GM18505 (cell line): ENCODE data around the gene PCGF1.
"Not testable (repeated sequence)": the region's sequence is repeated elsewhere in the genome, so short reads cannot be mapped to it uniquely, and the experiment has no call there.

Source experiments
- ATAC-seq: cut with Tn5 transposase; IDR thresholded peaks from one replicate; pipeline ENCODE4 v1.9.1; 2021; ENCODE audit not compliant: unreplicated experiment
- POLR2A ChIP-seq: IDR thresholded peaks from 4 replicates; pipeline ENCODE4 v1.6.1; 2011; ENCODE audit warnings: borderline replicate concordance; ENCODE audit not compliant: insufficient read depth, insufficient read length; ENCODE audit errors: extremely low read depth

PCGF1 gene

DNA sequence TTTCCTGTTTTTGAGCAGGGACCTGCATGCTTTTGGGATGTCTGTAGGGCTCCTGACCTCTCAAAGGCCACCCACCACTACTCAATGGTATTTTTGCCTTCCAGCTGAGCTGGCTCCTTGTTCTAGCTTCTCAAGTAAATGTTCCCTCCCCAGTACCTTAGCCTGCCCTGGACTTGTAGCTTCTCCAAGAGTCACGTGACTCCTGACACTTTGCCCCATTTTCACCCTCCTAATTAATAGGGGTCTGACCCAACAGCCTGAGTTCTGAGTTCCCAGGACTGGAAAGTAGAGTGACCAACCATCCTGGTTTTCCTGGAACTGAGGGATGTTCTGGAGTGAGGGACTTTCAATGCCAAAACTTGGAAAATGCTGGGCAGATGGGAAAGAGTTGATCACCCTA lies 12.1 kb downstream of the PCGF1 start:
- no peak for ATAC-seq
- TF ChIP-seq POLR2A: no peak

DNA sequence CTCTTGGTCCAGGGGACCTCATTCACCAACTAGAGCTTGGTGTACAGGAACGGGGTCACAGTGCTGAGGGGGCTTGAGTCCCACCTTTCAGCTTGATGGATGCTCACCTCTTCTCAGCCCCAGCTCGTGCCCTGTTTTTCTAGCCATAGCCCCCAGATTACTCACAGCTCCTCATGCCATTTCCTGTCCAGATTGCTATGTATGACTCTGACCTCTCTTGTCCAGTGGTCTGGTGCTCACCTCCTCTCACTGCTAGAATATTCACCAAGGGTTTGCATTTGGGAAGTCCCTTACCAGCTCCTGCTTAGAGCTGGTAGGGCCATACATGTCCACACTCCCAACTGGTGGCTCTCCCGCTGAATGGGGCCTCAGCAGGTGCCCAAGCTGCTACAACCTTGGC lies 13.9 kb downstream of the PCGF1 start:
- no peak for TF ChIP-seq POLR2A
- ATAC-seq: no peak

DNA sequence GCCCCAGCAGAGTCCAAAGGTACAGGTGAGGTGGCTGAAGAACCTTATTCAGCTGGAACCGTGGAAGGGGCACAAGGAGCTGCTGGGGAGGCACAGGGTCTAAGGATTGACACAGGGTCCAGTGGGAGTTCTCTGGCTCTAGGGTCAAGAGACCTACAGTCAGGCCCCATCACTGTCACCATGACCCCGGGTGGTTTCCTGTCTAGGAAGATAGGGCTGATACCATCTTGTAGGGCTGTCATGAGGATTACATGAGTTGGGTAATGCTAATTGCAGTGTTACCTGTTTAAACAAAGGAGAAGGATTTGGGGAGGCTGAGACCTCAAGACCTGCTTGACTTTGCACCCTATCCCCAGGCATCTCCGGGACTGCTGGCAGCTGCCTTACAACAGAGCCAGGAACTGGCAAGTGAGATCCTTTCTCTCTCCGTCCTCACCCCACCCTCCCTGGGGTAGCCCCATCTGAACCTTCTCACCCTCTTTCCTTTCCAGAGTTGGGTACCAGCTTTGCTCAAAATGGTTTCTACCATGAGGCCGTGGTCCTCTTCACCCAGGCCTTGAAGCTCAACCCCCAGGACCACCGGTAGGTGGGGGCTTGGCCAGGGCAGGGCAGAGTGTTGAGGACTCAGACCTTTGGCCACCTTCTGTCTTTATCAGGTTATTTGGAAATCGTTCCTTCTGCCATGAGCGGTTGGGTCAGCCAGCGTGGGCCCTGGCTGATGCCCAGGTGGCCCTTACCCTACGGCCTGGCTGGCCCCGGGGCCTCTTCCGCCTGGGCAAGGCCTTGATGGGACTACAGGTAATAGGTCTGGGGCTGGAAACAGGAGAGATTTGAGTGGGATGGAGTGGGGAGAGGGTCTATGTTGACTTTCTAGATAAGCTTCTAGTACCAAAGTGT lies 15.6 kb downstream of the PCGF1 start:
- TF ChIP-seq POLR2A: no peak
- ATAC-seq: no peak

DNA sequence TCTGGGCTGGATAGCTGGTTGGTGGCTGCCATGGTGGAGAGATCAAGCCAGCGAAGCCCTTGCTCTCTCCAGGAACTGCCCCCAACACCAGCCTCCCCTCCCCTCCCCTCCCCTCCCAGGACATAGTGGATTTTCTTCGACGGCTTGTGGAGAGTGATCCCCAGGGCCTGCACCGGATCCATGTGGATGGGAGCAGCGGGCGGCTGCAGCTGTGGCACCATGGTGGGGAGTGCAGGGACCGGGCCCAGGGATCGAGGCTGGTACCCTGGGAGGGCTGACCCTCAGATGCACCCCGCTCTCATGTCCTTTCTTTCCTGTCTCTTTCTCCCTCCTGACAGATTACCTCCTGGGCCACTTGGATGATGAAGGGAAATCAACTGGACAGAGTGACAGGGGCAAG lies 17.6 kb downstream of the PCGF1 start:
- no peak for TF ChIP-seq POLR2A
- ATAC-seq: no peak

DNA sequence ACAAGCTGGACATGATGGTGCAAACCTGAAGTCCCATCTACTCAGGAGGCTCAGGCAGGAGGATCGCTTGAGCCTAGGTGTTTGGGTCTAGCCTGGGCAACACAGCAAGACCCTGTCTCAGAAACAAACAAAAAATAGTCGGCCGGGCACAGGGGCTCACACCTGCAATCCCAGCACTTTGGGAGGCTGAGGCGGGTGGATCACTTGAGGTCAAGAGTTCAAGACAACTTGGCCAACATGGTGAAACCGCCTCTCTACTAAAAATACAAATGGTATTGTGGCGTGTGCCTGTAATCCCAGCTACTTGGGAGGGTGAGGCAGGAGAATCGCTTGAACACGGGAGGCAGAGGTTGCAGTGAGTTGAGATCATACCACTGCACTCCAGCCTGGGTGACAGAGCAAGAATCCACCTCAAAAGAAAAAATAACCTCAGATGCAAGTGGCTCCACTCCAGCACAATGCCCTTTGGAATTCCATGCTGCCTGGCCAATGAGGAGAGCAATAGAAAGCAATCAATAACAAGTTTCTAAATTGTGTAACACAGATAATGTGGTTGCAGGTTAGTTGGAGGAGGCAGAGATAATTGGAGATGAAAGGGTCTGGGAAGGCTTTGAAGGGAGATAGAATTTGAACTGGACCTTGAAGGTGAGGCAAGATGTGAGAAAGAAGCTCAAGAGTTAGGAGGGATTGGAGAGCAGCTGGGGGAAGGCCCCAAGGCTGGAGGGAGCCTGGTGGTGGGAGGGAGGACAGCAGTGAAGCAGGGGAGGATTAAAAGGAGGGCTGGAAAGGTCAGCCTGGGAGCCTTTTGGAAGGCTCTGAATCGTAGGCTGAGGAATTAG lies 18.6 kb downstream of the PCGF1 start:
- ATAC-seq: no peak
- no peak for TF ChIP-seq POLR2A

DNA sequence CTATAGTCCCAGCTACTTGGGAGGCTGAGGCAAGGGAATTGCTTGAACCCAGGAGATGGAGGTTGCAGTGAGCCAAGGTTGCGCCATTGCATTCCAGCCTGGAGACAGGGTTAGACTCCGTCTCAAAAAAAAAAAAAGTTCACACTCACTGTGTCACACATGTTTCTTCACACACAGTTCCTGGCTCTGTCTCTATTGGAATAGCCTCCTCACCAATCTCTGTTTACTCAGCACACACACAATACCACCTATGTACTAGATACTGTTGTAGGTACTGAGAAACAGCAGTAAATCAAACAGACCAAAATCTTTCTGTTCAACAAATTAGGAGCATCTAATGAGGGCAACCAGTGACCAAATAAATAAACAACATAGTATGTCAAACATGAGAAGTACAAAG lies 21.4 kb downstream of the PCGF1 start:
- no peak for ATAC-seq
- no peak for TF ChIP-seq POLR2A

DNA sequence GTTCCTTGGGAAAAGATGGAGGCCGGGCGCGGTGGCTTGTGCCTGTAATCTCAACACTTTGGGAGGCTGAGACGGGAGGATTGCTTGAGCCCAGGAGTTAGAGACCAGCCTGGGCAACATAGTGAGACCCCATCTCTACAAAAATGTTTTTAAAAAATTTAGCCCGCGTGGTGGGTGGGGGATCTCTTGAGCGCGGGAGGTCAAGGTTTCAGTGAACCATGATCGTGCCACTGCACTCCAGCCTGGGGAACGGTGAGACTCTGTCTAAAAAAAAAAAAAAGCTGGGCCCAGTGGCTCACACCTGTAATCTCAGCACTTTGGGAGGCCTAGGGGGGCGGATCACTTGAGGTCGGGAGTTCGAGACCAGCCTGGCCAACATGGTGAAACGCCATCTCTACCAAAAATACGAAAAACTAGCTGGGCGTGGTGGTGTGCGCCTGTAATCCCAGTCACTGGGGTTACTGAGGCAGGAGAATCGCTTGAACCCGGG lies 23.8 kb downstream of the PCGF1 start:
- not testable (repeated sequence) for ATAC-seq

DNA sequence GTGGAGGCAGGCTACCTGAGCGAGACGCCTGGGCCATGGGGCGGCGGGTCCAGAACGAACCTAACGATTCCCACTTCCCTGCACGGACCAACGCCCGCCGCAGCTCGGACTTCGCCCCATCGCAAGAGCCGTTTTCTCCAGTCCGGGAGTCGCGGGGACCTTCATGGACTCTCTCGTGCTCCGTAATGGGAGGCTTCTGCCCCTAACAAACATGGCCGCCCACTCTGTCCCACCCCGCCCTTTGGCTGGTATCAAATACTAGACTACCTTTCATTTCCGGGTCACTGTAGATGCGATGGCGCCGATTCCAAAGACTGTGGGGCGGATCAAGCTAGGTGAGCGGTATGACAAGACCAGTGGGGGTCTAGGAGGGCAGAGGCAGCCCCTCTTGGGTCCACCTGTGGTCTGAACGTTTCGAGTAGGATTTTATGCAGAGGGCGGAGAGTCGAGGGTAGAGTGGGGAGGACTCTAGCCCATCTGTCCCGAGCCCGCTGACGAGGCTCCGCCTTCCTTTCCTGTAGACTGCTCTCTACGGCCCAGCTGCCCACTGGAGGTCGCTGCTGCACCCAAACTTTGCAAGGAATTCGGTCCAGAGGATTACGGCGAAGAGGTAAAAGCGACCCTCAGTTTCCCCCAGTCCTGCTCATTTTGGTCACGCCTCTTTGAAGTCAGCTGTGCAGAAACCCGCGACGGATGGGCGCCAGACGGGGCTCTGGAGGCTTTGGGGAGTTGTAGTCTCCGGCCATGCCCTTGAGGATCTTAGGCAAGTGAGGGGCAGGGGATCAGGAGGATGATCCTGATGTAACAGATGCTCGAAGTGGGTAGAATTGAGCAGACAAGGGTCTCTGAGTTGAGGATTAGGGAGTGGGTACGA lies 24.5 kb downstream of the PCGF1 start, which contains the start of the genes CCDC142 and TTC31:
Gene CCDC142 (minus strand): TSS at position 198 of the 874 bp plus-strand sequence. CDS start 161 bp downstream, at position 37.
Gene TTC31 (plus strand): TSS at position 281 of the 874 bp plus-strand sequence. CDS start 15 bp downstream, at position 296.
- ATAC-seq: peak; percentile 83
- peak; percentile 76 for TF ChIP-seq POLR2A

DNA sequence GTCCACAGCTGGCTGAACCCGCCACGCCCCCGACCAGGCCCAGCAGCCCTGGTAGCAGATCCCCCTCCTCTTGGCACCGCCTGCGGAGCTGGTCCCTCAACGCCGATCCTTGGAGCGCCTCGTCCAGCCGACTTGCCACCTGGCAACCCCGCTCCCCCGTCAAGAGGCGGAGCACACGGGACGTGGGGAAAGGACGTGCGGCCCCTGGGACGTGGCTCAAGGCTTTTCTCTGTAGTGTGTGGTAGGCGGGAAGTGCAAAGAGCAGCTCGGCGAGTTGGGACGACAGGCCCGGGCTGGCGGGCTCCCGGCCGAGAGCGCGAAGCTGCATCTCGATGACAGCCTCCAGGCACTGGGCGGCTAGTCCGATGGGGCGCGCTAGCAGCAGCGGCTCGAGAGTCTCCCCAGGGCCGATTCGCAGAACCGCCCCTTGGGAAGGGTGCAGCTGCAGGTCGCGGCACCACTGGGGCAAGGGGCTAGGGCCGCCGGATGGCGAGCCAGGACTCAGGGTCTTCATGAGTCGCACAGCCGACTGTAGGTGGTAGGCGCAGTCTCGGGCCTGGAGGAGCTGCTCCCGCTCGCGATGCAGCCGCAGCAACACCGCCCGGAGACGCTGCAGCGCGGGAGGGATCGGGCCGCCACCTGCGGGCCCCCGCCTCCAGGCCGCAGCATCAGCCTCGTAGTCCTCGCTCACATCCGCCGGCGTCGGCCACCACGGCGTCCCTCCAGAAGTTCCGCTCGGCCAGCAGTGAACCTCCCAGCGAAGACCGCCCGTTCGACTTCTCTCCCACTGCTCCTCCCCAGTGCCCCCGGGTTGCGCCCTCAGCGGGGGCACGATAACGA lies 25.3 kb downstream of the PCGF1 start:
- TF ChIP-seq POLR2A: no peak
- peak; percentile 36 for ATAC-seq

DNA sequence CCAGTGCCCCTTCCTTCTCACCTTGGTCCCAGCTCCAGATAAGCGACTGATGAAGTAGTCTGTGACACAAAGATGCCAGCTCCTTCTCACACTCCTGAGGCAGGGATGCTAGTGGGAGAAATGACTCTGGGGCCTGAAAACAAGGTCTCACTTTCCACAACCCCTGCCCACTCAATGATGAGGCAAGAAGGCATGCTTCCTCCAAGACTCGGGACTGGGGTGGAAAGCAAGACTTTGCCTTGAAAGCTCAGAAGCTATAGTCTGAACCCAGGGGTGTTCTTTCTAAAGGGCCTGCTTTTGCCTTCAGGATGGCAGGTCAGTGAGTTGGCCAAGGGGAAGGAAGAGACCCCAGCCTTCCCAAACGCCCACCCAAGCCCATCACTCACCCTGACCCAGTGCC lies 26.1 kb downstream of the PCGF1 start:
- ATAC-seq: no peak
- TF ChIP-seq POLR2A: no peak

DNA sequence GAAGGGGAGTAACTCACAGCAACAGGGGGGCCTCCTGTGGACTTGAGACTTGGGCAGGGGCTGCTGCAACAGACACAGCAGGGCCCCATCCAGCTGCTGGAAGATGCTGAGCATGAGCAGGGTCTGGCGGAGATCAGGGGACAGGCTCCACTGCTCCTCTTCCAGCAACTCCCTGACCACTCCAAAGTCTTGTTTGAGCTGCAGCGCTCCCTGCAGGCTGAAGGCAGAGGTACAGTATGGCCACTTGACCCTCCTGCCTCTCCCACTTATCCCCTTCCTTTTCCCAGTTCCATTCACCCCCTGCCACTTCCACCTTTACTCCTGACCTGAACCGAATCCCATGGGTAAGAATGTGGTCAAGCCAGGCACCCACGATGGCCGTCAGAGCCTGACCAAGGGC lies 32.6 kb downstream of the PCGF1 start:
- TF ChIP-seq POLR2A: no peak
- ATAC-seq: no peak

DNA sequence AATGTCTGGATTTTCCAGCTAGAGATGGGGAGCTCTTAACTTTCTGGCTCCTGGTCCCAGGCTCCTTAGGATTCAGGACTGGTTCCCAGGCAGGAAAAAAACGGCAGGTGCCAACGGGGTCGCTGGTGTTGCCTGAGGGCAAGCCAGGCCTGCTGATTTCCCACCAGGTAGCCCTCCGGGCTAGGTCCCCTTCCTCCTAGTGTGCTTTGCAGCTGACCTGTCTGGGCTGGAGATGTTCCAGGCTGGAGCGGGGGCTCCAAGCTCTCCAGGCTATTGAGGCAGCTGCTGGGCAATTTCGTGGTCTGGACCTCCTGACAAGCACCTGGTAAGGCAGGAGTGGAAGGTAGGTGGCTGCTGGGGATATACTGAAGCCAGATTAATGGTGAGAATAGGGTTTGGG lies 33.0 kb downstream of the PCGF1 start:
- no peak for ATAC-seq
- TF ChIP-seq POLR2A: no peak
